HG02610 (cell line): ENCODE measurements around the gene TMEM37.

ENCODE experiments used
- ATAC-seq: cut with Tn5 transposase; IDR thresholded peaks from one replicate; pipeline ENCODE4 v1.9.1; 2021; ENCODE audit warnings: mild to moderate bottlenecking, moderate library complexity; ENCODE audit not compliant: unreplicated experiment

TMEM37 gene

DNA sequence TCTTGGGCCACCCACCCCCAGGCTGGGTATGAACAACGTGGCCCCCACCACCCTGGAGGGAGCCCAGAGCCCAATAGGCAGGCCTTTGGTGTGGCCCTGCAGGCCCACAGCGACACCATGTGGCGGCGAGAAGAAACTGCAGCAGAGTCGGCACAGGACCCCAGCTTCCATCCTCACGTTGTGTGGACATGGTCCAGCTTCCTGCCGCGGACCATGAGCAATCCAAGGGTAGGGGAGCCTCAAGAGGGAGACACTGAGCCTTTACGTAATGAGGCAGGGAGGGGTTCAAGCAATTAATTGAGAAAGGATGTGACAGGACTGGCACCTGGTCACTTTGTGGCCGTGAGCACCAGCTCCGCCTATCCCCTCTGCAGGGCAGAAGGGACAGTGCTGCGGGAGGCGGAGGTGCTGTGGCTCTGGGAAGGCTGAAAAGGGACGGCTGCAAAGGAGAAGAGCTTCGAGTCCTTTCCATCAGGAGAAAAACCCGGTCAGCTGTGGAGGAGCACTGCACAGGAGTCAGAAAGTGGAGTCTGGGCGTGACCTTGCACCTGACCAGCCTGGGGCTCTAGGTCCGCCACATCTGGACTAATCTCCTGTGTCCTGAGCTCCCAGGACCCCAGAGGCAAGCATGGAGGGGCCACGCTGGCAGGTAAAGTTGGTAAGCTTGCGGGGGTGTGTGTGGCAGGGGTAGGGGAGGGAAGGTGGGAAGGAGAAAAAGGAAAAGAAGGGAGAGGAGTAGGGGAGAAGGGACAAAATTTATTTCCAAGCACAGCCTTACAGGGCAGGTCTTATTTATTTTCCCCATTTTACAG lies 44.9 kb downstream of the TMEM37 start:
- peak; percentile 68 for ATAC-seq

DNA sequence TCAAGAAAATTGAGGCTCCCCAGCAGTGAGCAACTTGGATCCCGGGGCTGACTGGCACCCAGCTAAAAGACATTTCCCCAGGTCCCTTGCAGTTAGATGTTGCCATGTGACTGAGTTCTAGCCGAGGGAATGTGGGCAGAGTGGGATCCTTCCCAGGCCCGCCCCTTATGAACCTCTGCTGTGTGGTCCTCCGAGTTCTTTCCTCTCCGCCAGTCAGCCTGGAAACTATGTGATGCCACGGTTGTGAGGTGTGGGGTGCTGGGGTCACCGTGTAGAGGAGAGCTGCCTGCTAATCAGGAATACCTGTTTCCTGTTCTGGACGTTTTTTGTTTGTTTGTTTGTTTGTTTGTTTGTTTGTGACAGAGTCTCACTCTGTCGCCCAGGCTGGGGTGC lies 45.5 kb downstream of the TMEM37 start:
- no peak for ATAC-seq

- no peak for ATAC-seq
Observed at GRCh38 chr2:119478188-119478977, 46.7 kb downstream of the TMEM37 start.

- no peak for ATAC-seq
Observed at GRCh38 chr2:119478978-119479295, 47.3 kb downstream of the TMEM37 start.

DNA sequence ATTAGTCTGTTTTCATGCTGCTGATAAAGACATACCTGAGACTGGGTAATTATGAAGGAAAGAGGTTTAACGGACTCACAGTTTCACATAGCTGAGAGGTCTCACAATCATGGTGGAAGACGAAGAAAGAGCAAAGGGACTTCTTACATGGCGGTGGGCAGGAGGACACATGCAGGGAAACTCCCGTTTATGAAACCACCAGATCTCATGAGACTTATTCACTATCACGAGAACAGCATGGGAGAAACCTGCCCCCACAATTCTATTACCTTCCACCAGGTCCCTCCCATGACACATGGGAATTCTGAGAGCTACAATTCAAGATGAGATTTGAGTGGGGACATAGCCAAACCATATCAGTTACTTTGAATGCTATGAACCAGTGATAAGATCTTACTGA lies 48.5 kb downstream of the TMEM37 start:
- ATAC-seq = no peak

- ATAC-seq = no peak
Observed at GRCh38 chr2:119480718-119481142, 49.1 kb downstream of the TMEM37 start.

- no peak for ATAC-seq
Observed at GRCh38 chr2:119481501-119482455, 50.1 kb downstream of the TMEM37 start.

- ATAC-seq = no peak
Observed at GRCh38 chr2:119482481-119483394, 51.1 kb downstream of the TMEM37 start.

DNA sequence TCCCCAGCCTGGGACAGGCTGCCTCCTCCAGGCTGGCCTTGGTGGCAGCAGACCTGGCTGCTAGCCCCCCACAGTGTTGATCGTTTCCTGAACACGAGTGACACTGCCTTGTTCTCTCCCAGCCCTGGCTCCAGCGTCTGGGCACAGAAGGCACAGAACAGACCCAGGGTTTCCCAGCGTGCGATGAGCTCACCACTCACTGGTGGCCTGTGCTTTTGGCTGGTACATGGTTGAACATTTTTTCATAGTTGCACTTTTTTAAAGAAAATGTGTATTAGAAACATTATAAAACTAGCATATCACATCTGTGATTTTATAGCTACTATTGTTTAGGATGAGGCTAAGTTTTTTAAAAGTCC lies 51.7 kb downstream of the TMEM37 start:
- no peak for ATAC-seq

- ATAC-seq = no peak
Observed at GRCh38 chr2:119483896-119484718, 52.5 kb downstream of the TMEM37 start.

DNA sequence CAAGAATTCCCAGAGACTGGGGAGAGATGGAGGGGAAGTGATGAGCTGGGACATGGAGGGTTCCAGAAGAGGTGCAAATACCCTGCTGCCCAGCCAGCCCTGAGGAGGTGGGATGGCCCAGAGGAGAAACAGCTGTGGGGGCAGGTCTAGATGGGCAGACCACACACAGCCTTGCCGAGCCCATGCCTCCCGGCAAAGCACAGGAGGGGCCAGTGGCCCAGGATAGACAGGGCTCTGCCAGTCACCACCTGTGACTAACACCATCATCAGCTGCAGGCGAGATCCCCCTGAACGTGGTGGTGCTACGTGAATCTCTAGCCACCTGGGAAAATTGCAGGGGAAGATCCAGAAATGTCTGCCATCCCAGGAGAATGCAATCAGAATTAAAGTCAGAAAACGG lies 53.2 kb downstream of the TMEM37 start:
- ATAC-seq = no peak

- no peak for ATAC-seq
Observed at GRCh38 chr2:119485336-119486110, 53.9 kb downstream of the TMEM37 start.

DNA sequence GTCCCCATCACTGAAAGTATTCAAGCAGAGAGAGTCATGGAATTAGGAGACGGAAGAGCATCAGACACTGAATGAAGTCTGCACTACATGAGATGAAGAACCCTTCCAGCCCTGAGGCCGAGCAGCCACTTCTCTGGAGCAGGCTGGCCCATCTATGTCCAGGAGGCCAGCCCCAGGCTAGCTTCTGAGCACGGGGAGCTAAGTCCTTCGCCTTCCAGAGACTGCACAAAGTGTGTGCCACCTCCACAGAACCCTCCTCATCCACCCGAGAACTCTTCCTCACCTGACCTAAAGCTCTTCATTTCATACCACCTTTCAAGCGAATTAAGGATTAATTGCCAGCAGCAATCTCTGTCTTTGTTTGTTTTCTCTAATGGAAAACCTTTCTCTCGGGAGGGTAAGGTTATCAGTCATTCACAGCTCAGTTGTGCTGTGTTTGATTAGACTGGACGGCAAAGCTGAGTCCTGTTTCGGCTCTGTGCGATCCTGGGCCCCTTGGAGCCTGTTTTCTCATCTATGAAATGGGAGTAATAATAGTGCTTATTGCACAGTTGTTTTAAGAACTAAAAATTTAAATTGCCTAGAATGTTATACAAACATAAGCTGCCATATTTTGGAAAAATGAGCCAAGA lies 54.7 kb downstream of the TMEM37 start:
- ATAC-seq = no peak

- no peak for ATAC-seq
Observed at GRCh38 chr2:119486886-119487285, 55.2 kb downstream of the TMEM37 start.

DNA sequence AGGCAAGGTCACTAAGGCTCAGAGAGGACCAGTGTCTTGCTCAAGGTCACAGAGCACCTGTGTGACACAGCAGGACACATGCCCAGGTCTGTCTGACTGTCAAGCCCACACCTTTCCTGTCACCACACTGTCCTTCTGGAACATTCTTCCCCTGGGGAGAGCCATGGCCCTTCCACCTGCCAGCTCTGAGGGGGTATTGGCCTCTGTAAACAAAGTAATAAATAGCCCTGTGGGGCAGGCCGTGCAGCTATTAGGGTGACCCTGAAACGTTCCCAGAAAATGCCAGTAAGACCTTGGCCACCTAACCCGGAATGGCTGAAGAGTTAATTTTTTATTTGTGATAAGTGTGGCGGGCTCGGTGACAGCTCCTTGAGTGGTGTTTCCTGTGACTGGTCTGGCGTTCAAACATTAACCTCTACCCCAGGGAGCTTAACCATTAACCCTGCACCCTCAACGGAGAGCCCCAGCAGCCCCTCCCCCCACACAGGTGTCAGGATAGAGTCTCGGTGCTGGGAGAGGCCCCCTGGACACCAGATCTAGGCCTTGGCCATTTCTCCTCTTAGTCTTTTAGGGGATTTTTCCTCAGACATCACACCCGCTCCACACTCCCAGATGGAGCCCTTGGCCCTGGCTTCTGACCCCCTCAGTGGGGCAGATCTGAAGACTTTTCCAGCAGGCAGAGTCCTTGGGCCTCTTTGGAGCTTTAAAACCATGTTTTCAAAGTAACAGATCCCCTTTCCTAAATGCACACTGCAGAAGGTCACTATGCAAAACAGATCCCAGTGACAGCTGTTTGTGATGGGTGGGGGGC lies 56.0 kb downstream of the TMEM37 start:
- ATAC-seq = peak; percentile 65
